Measurements from ENCODE around the gene MATK. TPM values are rescaled to one million over a fixed set of nuclear protein-coding genes. Genes with fewer than 3 reads are reported as not detected.
"Not testable (repeated sequence)": the region's sequence is repeated elsewhere in the genome, so short reads cannot be mapped to it uniquely, and the experiment has no call there.

MATK gene
- total and polyA plus RNA-seq, 3 experiments from 2014 or later, result 27.6 to 142 (median 28.1) TPM

GRCh38 chr19:3759482-3760254 lies 26.5 kb downstream of the MATK start:
- no peaks in the 10 kb centered on the region for H3K36me3 ChIP-seq (ENCODE audit: insufficient read depth, low read length)
- H3K36me3 Mint-ChIP-seq, result peaks cover 0 to 58% (median 4%) of the 10 kb centered on the region in 3 donors

GRCh38 chr19:3758297-3758696 lies 27.9 kb downstream of the MATK start:
- CTCF ChIA-PET, result interaction anchor here (1.6 to 9.5 kb wide), 2 partner anchors 36 to 64 kb away, joined by 4 to 63 read pairs; no protein-coding TSS in a partner anchor
- peak overlapping the region in 3 of 7 donors; percentile 11 to 63 (median 12) for H3K4me3 Mint-ChIP-seq
- peaks cover 35% of the 10 kb centered on the region for H3K4me1 ChIP-seq (ENCODE audit: insufficient read depth, low read length)
- H3K9me3 ChIP-seq (ENCODE audit: low read length); H3K27ac ChIP-seq (ENCODE audit: low read depth, low read length); H3K9me3 Mint-ChIP-seq; DNase-seq; H3K27me3 Mint-ChIP-seq; H3K36me3 ChIP-seq (ENCODE audit: insufficient read depth, low read length); POLR2A ChIA-PET; H3K27me3 ChIP-seq (ENCODE audit: insufficient read depth, low read length, poor library complexity, severe bottlenecking); H3K4me3 ChIP-seq (ENCODE audit: low read length): not testable (repeated sequence)
- H3K36me3 Mint-ChIP-seq, result peaks cover 0 to 68% (median 4%) of the 10 kb centered on the region in 3 donors
- peaks cover 48 to 76% (median 52%) of the 10 kb centered on the region in 3 donors for H3K4me1 Mint-ChIP-seq
- H3K27ac Mint-ChIP-seq, result peak overlapping the region in 1 of 8 donors; percentile 66

More at GRCh38 chr19:3759482-3760254, 26.5 kb downstream of the MATK start:
- DNase-seq, result no peak
- ChIA-PET POLR2A (interaction anchor here (0.6 to 1.9 kb wide), 2 partner anchors 36 to 62 kb away, joined by 3 to 8 read pairs; no protein-coding TSS in a partner anchor), CTCF (interaction anchor here (0.7 to 9.5 kb wide), 2 partner anchors 25 to 63 kb away, joined by 3 to 63 read pairs; no protein-coding TSS in a partner anchor)
- Mint-ChIP-seq H3K4me1 (peaks cover 47 to 75% (median 53%) of the 10 kb centered on the region in 3 donors), H3K9me3 (peaks cover 0 to 4% (median 0%) of the 10 kb centered on the region in 5 donors), H3K4me3 (peak overlapping the region; percentile 44 to 98 (median 97)), H3K27ac (peak overlapping the region in 6 of 8 donors; percentile 7 to 99 (median 70)), H3K27me3 (peaks cover 0 to 7% of the 10 kb centered on the region in 2 donors)
- H3K27ac ChIP-seq (ENCODE audit: low read depth, low read length), result no peak overlapping the region
- H3K4me3 ChIP-seq (ENCODE audit: low read length), result no peak overlapping the region
- H3K4me1 ChIP-seq (ENCODE audit: insufficient read depth, low read length), result peaks cover 37% of the 10 kb centered on the region
- no peaks in the 10 kb centered on the region for H3K27me3 ChIP-seq (ENCODE audit: insufficient read depth, low read length, poor library complexity, severe bottlenecking)
- H3K9me3 ChIP-seq (ENCODE audit: low read length), result no peaks in the 10 kb centered on the region

GRCh38 chr19:3757705-3758104 lies 28.5 kb downstream of the MATK start:
- H3K9me3 Mint-ChIP-seq; H3K4me3 ChIP-seq (ENCODE audit: low read length); POLR2A ChIA-PET; H3K27ac Mint-ChIP-seq; DNase-seq; H3K27me3 Mint-ChIP-seq; H3K36me3 ChIP-seq (ENCODE audit: insufficient read depth, low read length); H3K27me3 ChIP-seq (ENCODE audit: insufficient read depth, low read length, poor library complexity, severe bottlenecking); H3K9me3 ChIP-seq (ENCODE audit: low read length); H3K27ac ChIP-seq (ENCODE audit: low read depth, low read length): not testable (repeated sequence)
- Mint-ChIP-seq H3K4me3 (peak overlapping the region in 1 of 7 donors; percentile 32), H3K4me1 (peaks cover 42 to 70% (median 46%) of the 10 kb centered on the region in 3 donors), H3K36me3 (peaks cover 0 to 69% (median 2%) of the 10 kb centered on the region in 3 donors)
- peaks cover 31% of the 10 kb centered on the region for H3K4me1 ChIP-seq (ENCODE audit: insufficient read depth, low read length)
- CTCF ChIA-PET, result interaction anchor here (1.6 to 9.5 kb wide), 2 partner anchors 36 to 65 kb away, joined by 4 to 63 read pairs; no protein-coding TSS in a partner anchor

- Mint-ChIP-seq H3K4me1 (peaks cover 15 to 33% (median 17%) of the 10 kb centered on the region in 3 donors), H3K27me3 (no peaks in the 10 kb centered on the region), H3K36me3 (peaks cover 5 to 73% (median 7%) of the 10 kb centered on the region in 3 donors), H3K27ac (no peak overlapping the region), H3K4me3 (peak overlapping the region in 1 of 7 donors; percentile 32), H3K9me3 (no peaks in the 10 kb centered on the region)
- ChIA-PET POLR2A (no interaction called here), CTCF (no interaction called here)
- Histone ChIP-seq H3K4me3 (ENCODE audit: low read length) (no peak overlapping the region), H3K36me3 (ENCODE audit: insufficient read depth, low read length) (peaks cover 17% of the 10 kb centered on the region), H3K4me1 (ENCODE audit: insufficient read depth, low read length) (peaks cover 2% of the 10 kb centered on the region), H3K27me3 (ENCODE audit: insufficient read depth, low read length, poor library complexity, severe bottlenecking) (no peaks in the 10 kb centered on the region), H3K27ac (ENCODE audit: low read depth, low read length) (no peak overlapping the region), H3K9me3 (ENCODE audit: low read length) (no peaks in the 10 kb centered on the region)
- no peak for DNase-seq
Observed at GRCh38 chr19:3753631-3754410, 32.4 kb downstream of the MATK start.

GRCh38 chr19:3752492-3752891 lies 33.7 kb downstream of the MATK start:
- no peaks in the 10 kb centered on the region for H3K27me3 Mint-ChIP-seq
- no peak overlapping the region for H3K4me3 Mint-ChIP-seq
- ChIA-PET POLR2A (interaction anchor here (1.5 kb wide), 1 partner anchor 10 kb away, joined by 5 read pairs; the partner anchor contains the start of gene MRPL54), CTCF (interaction anchor here (1.2 kb wide), 1 partner anchor 70 kb away, joined by 3 read pairs; no protein-coding TSS in a partner anchor)
- peaks cover 15 to 22% (median 17%) of the 10 kb centered on the region in 3 donors for H3K4me1 Mint-ChIP-seq
- H3K9me3 Mint-ChIP-seq, result no peaks in the 10 kb centered on the region
- H3K27ac ChIP-seq (ENCODE audit: low read depth, low read length), result no peak overlapping the region
- H3K9me3 ChIP-seq (ENCODE audit: low read length), result no peaks in the 10 kb centered on the region
- peaks cover 17% of the 10 kb centered on the region for H3K36me3 ChIP-seq (ENCODE audit: insufficient read depth, low read length)
- H3K27me3 ChIP-seq (ENCODE audit: insufficient read depth, low read length, poor library complexity, severe bottlenecking), result no peaks in the 10 kb centered on the region
- peaks cover 5 to 63% (median 7%) of the 10 kb centered on the region in 3 donors for H3K36me3 Mint-ChIP-seq
- H3K27ac Mint-ChIP-seq, result no peak overlapping the region
- H3K4me1 ChIP-seq (ENCODE audit: insufficient read depth, low read length), result no peaks in the 10 kb centered on the region
- H3K4me3 ChIP-seq (ENCODE audit: low read length), result no peak overlapping the region
- no peak for DNase-seq

GRCh38 chr19:3751236-3751635 lies 34.9 kb downstream of the MATK start:
- H3K27ac ChIP-seq (ENCODE audit: low read depth, low read length), result no peak overlapping the region
- no peak overlapping the region for H3K4me3 ChIP-seq (ENCODE audit: low read length)
- H3K4me1 ChIP-seq (ENCODE audit: insufficient read depth, low read length), result no peaks in the 10 kb centered on the region
- no peak for DNase-seq
- H3K36me3 ChIP-seq (ENCODE audit: insufficient read depth, low read length), result peaks cover 17% of the 10 kb centered on the region
- peaks cover 10 to 15% (median 12%) of the 10 kb centered on the region in 3 donors for H3K4me1 Mint-ChIP-seq
- no peaks in the 10 kb centered on the region for H3K27me3 Mint-ChIP-seq
- H3K27ac Mint-ChIP-seq, result no peak overlapping the region
- no peaks in the 10 kb centered on the region for H3K9me3 Mint-ChIP-seq
- no peaks in the 10 kb centered on the region for H3K9me3 ChIP-seq (ENCODE audit: low read length)
- H3K4me3 Mint-ChIP-seq, result no peak overlapping the region
- ChIA-PET CTCF (interaction anchor here (1.2 kb wide), 1 partner anchor 71 kb away, joined by 3 read pairs; no protein-coding TSS in a partner anchor), POLR2A (no interaction called here)
- H3K36me3 Mint-ChIP-seq, result peaks cover 5 to 54% (median 7%) of the 10 kb centered on the region in 3 donors
- no peaks in the 10 kb centered on the region for H3K27me3 ChIP-seq (ENCODE audit: insufficient read depth, low read length, poor library complexity, severe bottlenecking)

GRCh38 chr19:3750211-3750610 lies 36.0 kb downstream of the MATK start:
- POLR2A ChIA-PET, result interaction anchor here (0.6 kb wide), 1 partner anchor 13 kb away, joined by 3 read pairs; no protein-coding TSS in a partner anchor
- no peaks in the 10 kb centered on the region for H3K9me3 ChIP-seq (ENCODE audit: low read length)
- no peak for DNase-seq
- Mint-ChIP-seq H3K27ac (no peak overlapping the region), H3K4me3 (no peak overlapping the region), H3K27me3 (no peaks in the 10 kb centered on the region), H3K36me3 (peaks cover 3 to 46% (median 7%) of the 10 kb centered on the region in 3 donors), H3K4me1 (peaks cover 5 to 8% (median 6%) of the 10 kb centered on the region in 3 donors), H3K9me3 (no peaks in the 10 kb centered on the region)
- CTCF ChIA-PET, result interaction anchor here (1.9 kb wide), 1 partner anchor 12 kb away, joined by 4 read pairs; the partner anchor contains the start of gene MRPL54
- no peak overlapping the region for H3K27ac ChIP-seq (ENCODE audit: low read depth, low read length)
- H3K27me3 ChIP-seq (ENCODE audit: insufficient read depth, low read length, poor library complexity, severe bottlenecking), result no peaks in the 10 kb centered on the region
- no peaks in the 10 kb centered on the region for H3K4me1 ChIP-seq (ENCODE audit: insufficient read depth, low read length)
- no peak overlapping the region for H3K4me3 ChIP-seq (ENCODE audit: low read length)
- H3K36me3 ChIP-seq (ENCODE audit: insufficient read depth, low read length), result peaks cover 17% of the 10 kb centered on the region

All from CD8-positive, alpha-beta memory T cell (primary cell).